ENCODE data around the gene IGSF21.

The IGSF21 gene

GRCh38 chr1:18121072-18121820 lies 13.6 kb downstream of the IGSF21 start:
- DNase-seq (ENCODE audit: low read depth in 1 of 2, low spot score in 1 of 2) = no peak
- TF ChIP-seq REST (IDR thresholded peaks at IDR 0.05; ENCODE audit: insufficient replicate concordance, low read depth) = no peak
- TF ChIP-seq POLR2AphosphoS5 (IDR thresholded peaks at IDR 0.05; ENCODE audit: low read depth) = no peak
- no peak for TF ChIP-seq SPI1 (IDR thresholded peaks at IDR 0.05; ENCODE audit: borderline replicate concordance, low read depth)
- TF ChIP-seq GABPA (IDR thresholded peaks at IDR 0.05; ENCODE audit: low read depth) = no peak
- TF ChIP-seq, protein P1, sequence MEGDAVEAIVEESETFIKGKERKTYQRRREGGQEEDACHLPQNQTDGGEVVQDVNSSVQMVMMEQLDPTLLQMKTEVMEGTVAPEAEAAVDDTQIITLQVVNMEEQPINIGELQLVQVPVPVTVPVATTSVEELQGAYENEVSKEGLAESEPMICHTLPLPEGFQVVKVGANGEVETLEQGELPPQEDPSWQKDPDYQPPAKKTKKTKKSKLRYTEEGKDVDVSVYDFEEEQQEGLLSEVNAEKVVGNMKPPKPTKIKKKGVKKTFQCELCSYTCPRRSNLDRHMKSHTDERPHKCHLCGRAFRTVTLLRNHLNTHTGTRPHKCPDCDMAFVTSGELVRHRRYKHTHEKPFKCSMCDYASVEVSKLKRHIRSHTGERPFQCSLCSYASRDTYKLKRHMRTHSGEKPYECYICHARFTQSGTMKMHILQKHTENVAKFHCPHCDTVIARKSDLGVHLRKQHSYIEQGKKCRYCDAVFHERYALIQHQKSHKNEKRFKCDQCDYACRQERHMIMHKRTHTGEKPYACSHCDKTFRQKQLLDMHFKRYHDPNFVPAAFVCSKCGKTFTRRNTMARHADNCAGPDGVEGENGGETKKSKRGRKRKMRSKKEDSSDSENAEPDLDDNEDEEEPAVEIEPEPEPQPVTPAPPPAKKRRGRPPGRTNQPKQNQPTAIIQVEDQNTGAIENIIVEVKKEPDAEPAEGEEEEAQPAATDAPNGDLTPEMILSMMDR (IDR thresholded peaks at IDR 0.05; ENCODE audit: insufficient read depth, low read length) = no peak
- no peak overlapping the region for H3K4me3 ChIP-seq (replicated peaks; ENCODE audit: insufficient read depth, low read length)
- H3K27me3 ChIP-seq (ENCODE audit: insufficient read depth, poor library complexity, severe bottlenecking) = no peaks in the 10 kb centered on the region
- H3K27ac ChIP-seq (replicated peaks) = no peak overlapping the region

- TF ChIP-seq, protein P1 (IDR thresholded peaks at IDR 0.05; ENCODE audit: insufficient read depth, low read length) = no peak
- TF ChIP-seq POLR2AphosphoS5 (IDR thresholded peaks at IDR 0.05; ENCODE audit: low read depth) = no peak
- no peak for TF ChIP-seq SPI1 (IDR thresholded peaks at IDR 0.05; ENCODE audit: borderline replicate concordance, low read depth)
- no peak for TF ChIP-seq GABPA (IDR thresholded peaks at IDR 0.05; ENCODE audit: low read depth)
- TF ChIP-seq REST (IDR thresholded peaks at IDR 0.05; ENCODE audit: insufficient replicate concordance, low read depth) = no peak
- no peak overlapping the region for H3K4me3 ChIP-seq (replicated peaks; ENCODE audit: insufficient read depth, low read length)
- H3K27me3 ChIP-seq (ENCODE audit: insufficient read depth, poor library complexity, severe bottlenecking) = no peaks in the 10 kb centered on the region
- no peak for DNase-seq (ENCODE audit: low read depth in 1 of 2, low spot score in 1 of 2)
- no peak overlapping the region for H3K27ac ChIP-seq (replicated peaks)
Measured at GRCh38 chr1:18123467-18123992, 15.9 kb downstream of the IGSF21 start.

DNA sequence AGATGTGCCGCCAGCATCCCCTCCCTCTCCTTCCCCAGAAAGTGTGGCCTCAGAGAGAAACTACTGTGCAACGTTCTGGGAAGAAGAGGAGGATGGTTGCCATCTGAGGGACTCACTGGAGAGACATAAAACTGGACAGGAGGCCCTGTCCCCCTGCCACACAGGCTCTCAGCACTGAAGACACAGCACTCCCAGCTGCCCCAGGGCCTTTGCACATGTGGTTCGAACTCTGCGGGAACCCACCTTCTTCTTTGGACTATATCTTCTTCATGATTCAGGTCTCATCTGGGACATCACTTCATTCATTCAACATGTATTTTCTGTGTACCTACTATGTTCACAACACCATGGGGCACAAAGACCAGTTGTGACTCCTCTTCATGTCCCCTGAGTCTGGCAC lies 17.4 kb downstream of the IGSF21 start:
- no peak overlapping the region for H3K4me3 ChIP-seq (replicated peaks; ENCODE audit: insufficient read depth, low read length)
- no peaks in the 10 kb centered on the region for H3K27me3 ChIP-seq (ENCODE audit: insufficient read depth, poor library complexity, severe bottlenecking)
- no peak for DNase-seq (ENCODE audit: low read depth in 1 of 2, low spot score in 1 of 2)
- TF ChIP-seq GABPA (IDR thresholded peaks at IDR 0.05; ENCODE audit: low read depth) (no peak), REST (IDR thresholded peaks at IDR 0.05; ENCODE audit: insufficient replicate concordance, low read depth) (no peak), POLR2AphosphoS5 (IDR thresholded peaks at IDR 0.05; ENCODE audit: low read depth) (no peak), SPI1 (IDR thresholded peaks at IDR 0.05; ENCODE audit: borderline replicate concordance, low read depth) (no peak)
- TF ChIP-seq, protein P1 (IDR thresholded peaks at IDR 0.05; ENCODE audit: insufficient read depth, low read length) = no peak
- H3K27ac ChIP-seq (replicated peaks) = no peak overlapping the region
